Skeletal muscle satellite cell (primary cell): ENCODE measurements around the gene PARS2.

ENCODE experiments used
- H3K27me3 ChIP-seq: 2 replicates; pipeline ENCODE4 v1.7.0; 2013; ENCODE audit warnings: low read length; ENCODE audit not compliant: control insufficient read depth, insufficient read depth
- H3K36me3 ChIP-seq: 2 replicates; pipeline ENCODE4 v1.7.0; 2013; ENCODE audit warnings: mild to moderate bottlenecking, control low read depth, low read length; ENCODE audit not compliant: insufficient read depth
- H3K4me1 ChIP-seq: 2 replicates; pipeline ENCODE4 v1.7.0; 2013; ENCODE audit warnings: low read length; ENCODE audit not compliant: control insufficient read depth, insufficient read depth
- H3K4me2 ChIP-seq: 2 replicates; pipeline ENCODE4 v1.7.0; 2013; ENCODE audit warnings: mild to moderate bottlenecking, low read length
- H3K4me3 ChIP-seq: 2 replicates; pipeline ENCODE4 v1.7.0; 2013; ENCODE audit warnings: low read length
- H3K9ac ChIP-seq: 2 replicates; pipeline ENCODE4 v1.7.0; 2013; ENCODE audit warnings: mild to moderate bottlenecking, low read depth, low read length, moderate library complexity
- H3K9me3 ChIP-seq: replicated peaks from 2 replicates; pipeline ENCODE4 v1.7.0; 2013; ENCODE audit warnings: mild to moderate bottlenecking, control low read depth, low read length

PARS2 gene

GRCh38 chr1:54806931-54807611 is 42.7 kb upstream of the PARS2 start:
- Histone ChIP-seq H3K36me3 (no peaks in the 10 kb centered on the region), H3K4me3 (no peak overlapping the region), H3K9me3 (no peaks in the 10 kb centered on the region), H3K9ac (no peak overlapping the region), H3K4me2 (no peak overlapping the region), H3K27me3 (peaks cover 15% of the 10 kb centered on the region), H3K4me1 (peaks cover 20% of the 10 kb centered on the region)

DNA sequence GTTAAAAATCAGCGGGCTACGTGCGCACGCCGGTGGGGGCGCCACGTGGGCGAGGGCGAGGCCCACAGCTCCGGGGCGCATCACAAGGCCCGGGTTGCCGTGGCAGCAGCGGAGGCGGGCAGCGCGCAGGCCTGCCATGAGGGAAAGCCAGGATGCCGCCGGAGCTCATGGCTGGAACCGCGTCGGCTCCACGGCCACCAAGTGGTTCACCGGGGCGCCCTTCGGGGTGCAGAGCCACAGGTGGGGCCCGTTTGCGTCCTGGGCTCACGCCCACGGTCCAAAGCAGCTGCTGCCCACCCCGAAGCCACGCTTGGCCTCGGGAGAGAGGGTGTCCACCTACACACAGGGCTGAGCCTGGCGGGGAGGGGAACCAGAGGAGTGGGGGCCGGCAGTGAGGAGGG is 41.7 kb upstream of the PARS2 start:
- no peaks in the 10 kb centered on the region for H3K36me3 ChIP-seq
- H3K9me3 ChIP-seq = no peaks in the 10 kb centered on the region
- H3K4me3 ChIP-seq = no peak overlapping the region
- H3K9ac ChIP-seq = no peak overlapping the region
- peaks cover 18% of the 10 kb centered on the region for H3K27me3 ChIP-seq
- H3K4me1 ChIP-seq = peaks cover 20% of the 10 kb centered on the region
- no peak overlapping the region for H3K4me2 ChIP-seq

GRCh38 chr1:54805466-54805865 is 41.1 kb upstream of the PARS2 start:
- H3K36me3 ChIP-seq = no peaks in the 10 kb centered on the region
- H3K27me3 ChIP-seq = peaks cover 19% of the 10 kb centered on the region
- H3K9me3 ChIP-seq = no peaks in the 10 kb centered on the region
- peaks cover 20% of the 10 kb centered on the region for H3K4me1 ChIP-seq
- H3K4me3 ChIP-seq = no peak overlapping the region
- no peak overlapping the region for H3K4me2 ChIP-seq
- H3K9ac ChIP-seq = no peak overlapping the region

DNA sequence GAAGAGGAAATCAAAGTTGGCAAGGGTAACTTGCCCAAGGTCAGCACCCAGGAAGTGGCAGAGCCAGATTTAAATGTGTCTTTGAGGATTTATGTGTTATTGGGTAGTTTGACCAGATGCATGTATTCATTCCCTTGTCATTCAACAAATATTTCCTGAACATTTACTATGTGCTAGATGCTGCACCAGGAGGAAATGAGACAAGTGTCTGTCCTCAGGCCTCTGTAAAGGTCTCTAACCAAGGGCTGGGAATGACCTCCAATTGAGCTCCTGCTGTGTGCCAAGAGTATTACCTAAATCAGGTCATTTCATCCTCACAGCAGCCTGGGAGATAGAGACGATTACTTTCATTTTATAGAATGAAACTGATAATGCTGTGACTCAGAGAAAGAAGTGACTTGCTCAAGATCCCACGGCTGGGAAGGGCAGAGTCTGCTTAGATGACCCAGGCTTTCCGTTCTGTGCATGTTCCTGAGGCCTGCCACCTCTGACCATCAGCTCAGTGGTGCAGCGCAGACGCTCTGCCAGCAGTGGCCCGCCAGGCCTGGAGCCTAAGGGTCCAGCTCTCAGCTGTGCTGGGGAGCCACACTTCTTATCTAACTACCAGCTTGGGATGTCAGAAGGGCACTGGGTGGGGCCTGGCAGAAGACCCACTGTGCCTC is 40.3 kb upstream of the PARS2 start:
- Histone ChIP-seq H3K4me2 (no peak overlapping the region), H3K4me3 (no peak overlapping the region), H3K9ac (no peak overlapping the region), H3K4me1 (peaks cover 20% of the 10 kb centered on the region), H3K36me3 (no peaks in the 10 kb centered on the region), H3K27me3 (peaks cover 27% of the 10 kb centered on the region), H3K9me3 (no peaks in the 10 kb centered on the region)

DNA sequence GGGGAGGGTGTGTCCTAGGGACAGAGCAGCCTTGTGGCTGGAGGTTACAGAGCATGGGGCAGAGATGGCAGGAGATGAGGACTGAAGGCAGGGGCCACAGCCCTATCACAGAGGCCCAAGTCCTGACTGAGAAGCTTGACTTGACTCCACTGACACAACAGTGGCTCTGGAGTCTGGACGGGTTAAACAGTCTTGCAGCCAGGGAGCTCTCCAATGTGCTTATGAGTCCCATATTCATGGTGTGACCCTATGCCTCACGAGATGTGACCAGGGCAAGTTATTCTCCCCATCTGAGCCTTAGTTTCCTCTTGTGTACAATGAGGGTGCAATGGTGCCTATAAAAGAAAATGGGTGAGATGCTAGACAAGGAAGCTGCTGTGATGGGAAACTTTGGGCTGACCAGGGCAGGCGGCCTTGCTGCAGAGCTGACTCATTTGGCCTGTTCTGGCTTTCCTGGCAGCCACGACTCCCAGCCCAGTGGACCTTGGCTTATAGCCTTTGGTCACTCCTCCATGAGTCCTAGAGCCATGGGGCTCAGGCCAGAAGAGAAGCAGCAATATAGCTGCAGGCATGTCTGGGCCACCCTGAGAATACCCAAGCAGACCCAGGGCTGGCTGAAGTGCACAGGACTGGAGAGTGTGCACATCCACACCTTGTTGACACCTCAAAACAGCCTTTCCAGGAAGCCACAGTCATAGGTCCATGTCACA is 39.6 kb upstream of the PARS2 start:
- Histone ChIP-seq H3K4me1 (peaks cover 20% of the 10 kb centered on the region), H3K4me3 (no peak overlapping the region), H3K27me3 (peaks cover 34% of the 10 kb centered on the region), H3K36me3 (no peaks in the 10 kb centered on the region), H3K4me2 (no peak overlapping the region), H3K9ac (no peak overlapping the region), H3K9me3 (no peaks in the 10 kb centered on the region)

DNA sequence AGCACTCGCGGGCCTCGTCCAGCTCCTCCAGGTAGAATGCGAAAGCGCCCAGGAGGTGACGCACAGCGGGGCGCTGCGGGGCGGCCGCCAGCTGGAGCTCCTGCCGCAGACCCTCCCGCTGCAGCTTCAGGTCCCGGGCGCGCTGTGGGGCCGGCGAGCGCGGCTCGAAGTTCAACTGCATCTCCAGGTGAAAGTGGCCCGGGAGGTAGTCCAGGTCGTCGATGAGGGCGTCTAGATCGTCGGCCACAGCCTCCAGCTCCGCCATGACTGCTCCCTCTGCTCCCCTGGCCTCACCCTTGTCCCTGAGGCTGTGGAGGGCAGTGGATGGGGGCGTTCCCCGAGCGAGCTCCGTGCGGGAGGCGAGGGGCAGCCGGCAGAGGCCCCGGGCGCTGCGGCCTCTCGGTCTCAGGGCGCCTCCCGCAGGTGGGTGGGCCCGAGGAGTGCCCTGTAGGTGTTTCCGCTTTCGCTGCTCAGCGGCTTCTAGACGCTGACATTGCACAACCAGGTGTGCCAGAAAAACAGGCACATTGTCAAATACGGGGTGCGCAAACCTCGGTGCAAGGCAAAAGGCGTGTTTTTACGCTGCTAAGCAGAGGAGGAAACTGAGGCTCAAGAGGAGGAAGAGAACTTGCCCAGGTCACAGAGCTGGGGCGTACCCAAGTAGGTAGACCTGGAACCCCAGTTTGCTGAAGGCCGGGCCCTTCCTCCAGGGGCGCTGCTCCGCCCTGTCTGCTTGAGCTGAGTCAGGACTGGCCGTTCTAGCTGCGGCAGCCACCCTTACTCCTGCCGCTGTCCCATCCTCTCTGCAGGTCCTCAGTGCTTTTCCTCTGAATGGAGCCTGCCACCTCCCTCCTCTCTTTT is 36.8 kb upstream of the PARS2 start, which contains the start of gene TTC22:
TSS of gene TTC22 (minus strand) at position 425 of the 861 bp plus-strand sequence. CDS start at position 265, 160 bp downstream.
- peak within 1 kb of the TSS; percentile 51 for H3K4me2 ChIP-seq
- peaks cover 47% of the 10 kb centered on the region for H3K27me3 ChIP-seq
- H3K9me3 ChIP-seq = no peaks in the 10 kb centered on the region
- H3K4me1 ChIP-seq = peaks cover 13% of the 10 kb centered on the region
- H3K9ac ChIP-seq = no peak within 1 kb of the TSS
- H3K36me3 ChIP-seq = no peaks in the 10 kb centered on the region
- peak within 1 kb of the TSS; percentile 31 for H3K4me3 ChIP-seq

DNA sequence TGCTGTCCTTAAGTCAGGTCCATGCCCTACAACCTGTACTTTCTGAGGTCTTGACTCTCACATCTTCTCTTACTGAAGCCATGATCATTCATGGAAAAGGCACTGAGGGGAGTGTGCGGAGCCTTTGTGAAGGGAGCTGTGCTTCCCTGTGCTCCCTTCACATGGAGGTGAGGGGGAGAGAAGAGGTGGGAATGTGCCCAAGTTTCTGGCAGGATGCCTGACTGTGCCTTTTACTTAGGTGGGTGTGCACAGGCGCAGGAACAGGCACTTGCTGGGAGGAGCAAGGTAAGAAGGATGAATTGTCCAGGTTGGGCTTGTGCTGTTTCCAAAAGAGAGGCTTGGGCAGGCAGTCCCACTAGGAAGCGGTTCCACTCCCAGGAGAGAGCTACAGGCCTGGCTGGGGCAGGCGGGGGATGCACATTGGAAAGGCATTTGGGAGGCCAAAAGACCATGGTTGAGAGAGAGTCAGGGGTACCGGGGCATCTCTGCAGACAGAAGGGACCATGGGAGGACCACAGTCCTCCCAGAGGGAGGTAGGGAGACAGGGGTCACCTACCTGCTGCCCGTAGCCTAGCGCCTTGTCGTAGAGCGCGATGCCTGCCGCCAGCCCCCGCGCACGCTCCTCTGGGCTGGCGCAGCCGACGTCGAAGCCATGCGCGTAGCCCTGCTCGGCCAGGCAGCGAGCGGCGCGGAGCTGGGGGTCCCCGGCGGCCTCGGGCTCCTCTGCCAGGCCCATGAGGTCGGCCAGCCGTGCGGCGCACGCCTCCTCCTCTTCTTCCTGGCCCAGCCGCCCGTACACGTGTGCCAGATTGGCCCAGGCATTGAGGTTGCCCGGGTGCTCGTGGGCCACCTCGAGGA is 35.9 kb upstream of the PARS2 start:
- Histone ChIP-seq H3K4me1 (peaks cover 13% of the 10 kb centered on the region), H3K4me3 (no peak overlapping the region), H3K9ac (no peak overlapping the region), H3K9me3 (no peaks in the 10 kb centered on the region), H3K36me3 (no peaks in the 10 kb centered on the region), H3K4me2 (no peak overlapping the region), H3K27me3 (peaks cover 50% of the 10 kb centered on the region)

DNA sequence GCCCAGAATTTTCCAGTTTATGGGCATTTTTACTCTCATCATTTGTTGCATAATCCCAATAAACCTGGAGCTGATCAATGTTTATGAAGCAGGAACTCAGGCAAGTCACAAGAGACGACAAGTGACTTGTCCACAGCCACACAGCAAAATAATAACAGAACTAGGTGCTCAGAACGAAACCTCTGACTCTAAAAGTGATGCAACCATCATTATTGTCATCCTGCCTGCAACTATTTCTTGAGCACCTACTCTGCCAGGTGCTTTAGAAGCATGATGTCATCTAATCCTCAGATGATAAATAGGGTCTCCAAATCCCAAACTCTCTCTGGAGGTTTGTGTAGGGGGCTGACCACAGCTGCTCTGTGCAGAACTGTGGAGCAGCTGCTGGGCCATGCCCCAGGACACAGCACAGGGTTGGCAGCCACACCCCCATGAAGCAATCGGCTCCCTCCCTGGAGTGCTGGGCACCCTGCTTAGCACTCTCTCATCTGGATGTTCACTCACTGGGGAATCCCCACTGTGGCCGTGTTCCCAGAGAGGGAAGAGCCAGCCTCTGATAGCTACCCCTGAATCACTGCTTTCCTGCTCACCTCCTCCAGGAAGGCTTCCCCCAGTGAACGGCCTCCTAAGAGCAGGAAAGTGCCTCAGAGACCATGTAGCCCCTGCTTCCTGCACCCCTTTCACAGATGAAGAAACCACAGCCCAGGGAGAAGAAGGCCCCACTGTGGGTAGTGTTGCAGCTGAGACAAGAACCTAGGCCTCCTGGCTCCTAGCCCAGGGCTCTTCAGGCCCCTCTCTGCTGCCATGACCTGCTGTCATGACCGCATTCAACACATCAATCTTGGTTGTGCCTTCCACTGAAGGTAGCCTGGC is 34.7 kb upstream of the PARS2 start:
- H3K36me3 ChIP-seq = no peaks in the 10 kb centered on the region
- no peak overlapping the region for H3K9ac ChIP-seq

DNA sequence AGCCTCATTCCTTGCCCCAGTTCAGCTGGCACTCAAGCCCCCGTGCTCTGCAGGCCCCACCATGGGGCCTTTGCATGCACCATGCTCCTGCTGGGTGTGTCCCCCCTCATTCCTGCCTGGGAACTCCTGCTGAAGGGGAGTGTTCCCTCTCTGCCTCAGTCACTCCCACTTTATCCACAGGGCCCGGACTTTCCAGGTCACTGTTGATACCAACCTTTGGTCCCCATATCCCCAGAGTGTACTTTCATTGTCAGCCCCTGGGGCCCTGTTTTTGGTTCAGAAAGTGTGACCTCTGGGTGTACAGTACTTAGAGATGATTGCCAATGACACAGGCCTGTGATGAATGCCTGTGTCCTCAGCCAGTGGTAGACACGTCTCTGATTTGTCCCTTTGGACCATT is 33.9 kb upstream of the PARS2 start:
- Histone ChIP-seq H3K27me3 (peaks cover 57% of the 10 kb centered on the region), H3K4me2 (no peak overlapping the region), H3K36me3 (no peaks in the 10 kb centered on the region), H3K9ac (no peak overlapping the region), H3K9me3 (no peaks in the 10 kb centered on the region), H3K4me3 (no peak overlapping the region), H3K4me1 (peaks cover 11% of the 10 kb centered on the region)

More for the DNA sequence above, 34.7 kb upstream of the PARS2 start:
- Histone ChIP-seq H3K4me2 (no peak overlapping the region), H3K27me3 (peaks cover 50% of the 10 kb centered on the region), H3K9me3 (no peaks in the 10 kb centered on the region), H3K4me3 (no peak overlapping the region), H3K4me1 (peaks cover 15% of the 10 kb centered on the region)

DNA sequence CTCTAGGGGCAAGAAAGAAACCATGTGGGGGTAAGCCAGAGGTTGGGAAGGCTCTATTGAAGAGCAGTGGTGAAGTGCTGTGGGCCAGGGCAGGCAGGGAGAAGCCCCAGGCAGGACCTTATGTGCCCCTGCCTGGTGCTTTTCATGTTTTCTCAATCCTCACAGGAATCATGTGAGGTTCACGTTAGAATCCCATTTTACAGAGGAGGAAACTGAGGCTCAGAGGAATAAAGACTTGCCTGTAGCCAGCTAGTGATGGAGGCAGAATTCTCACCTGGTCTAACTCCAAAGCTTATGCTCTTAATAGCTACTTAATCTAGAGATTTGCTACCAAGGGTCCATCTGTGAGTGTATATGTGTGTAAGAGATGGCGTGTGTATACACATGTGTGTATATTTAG is 32.6 kb upstream of the PARS2 start:
- peaks cover 4% of the 10 kb centered on the region for H3K9me3 ChIP-seq
- H3K9ac ChIP-seq = no peak overlapping the region
- no peaks in the 10 kb centered on the region for H3K36me3 ChIP-seq
- peaks cover 66% of the 10 kb centered on the region for H3K27me3 ChIP-seq
- no peak overlapping the region for H3K4me3 ChIP-seq
- peaks cover 11% of the 10 kb centered on the region for H3K4me1 ChIP-seq
- H3K4me2 ChIP-seq = no peak overlapping the region
